HepG2 (cell line): Measurements from ENCODE around the gene ZFP36L2. TPM values are rescaled to one million over a fixed set of nuclear protein-coding genes. Genes with fewer than 3 reads are reported as not detected.

Source experiments
- BHLHE40 ChIP-seq: IDR thresholded peaks from 2 replicates; pipeline ENCODE4 v1.6.1; 2011; ENCODE audit warnings: low read length, improper control_type of control experiment
- CREBL2 ChIP-seq: sonication (generic); formaldehyde crosslinking; IDR thresholded peaks from 2 replicates; pipeline ENCODE4 v1.8.1; 2023; ENCODE audit warnings: missing genetic modification reagents, mild to moderate bottlenecking, borderline replicate concordance
- DPF2 ChIP-seq: sonication (generic); formaldehyde crosslinking; IDR thresholded peaks from 2 replicates; pipeline ENCODE4 v1.4.0; 2020; ENCODE audit warnings: mild to moderate bottlenecking, low read depth, missing genetic modification reagents, borderline replicate concordance
- HHEX ChIP-seq: IDR thresholded peaks from 2 replicates; pipeline ENCODE4 v1.6.1; 2016; ENCODE audit warnings: control low read depth
- KLF9 ChIP-seq: IDR thresholded peaks from 2 replicates; pipeline ENCODE4 v1.6.1; 2016; ENCODE audit warnings: low read depth
- MAZ ChIP-seq, 2 experiments: sonication (generic) in 1 of 2; formaldehyde crosslinking in 1 of 2; IDR thresholded peaks; 2 replicates each; pipeline versions ENCODE4 v1.5.0 to v1.6.1; 2012 to 2020; ENCODE audit warnings: low read depth in 2 of 2, mild to moderate bottlenecking in 2 of 2, borderline replicate concordance in 1 of 2, improper control_type of control experiment in 1 of 2, low read length in 1 of 2, missing genetic modification reagents in 1 of 2, moderate library complexity in 1 of 2
- NCOA1 ChIP-seq: sonication (generic); formaldehyde crosslinking; IDR thresholded peaks from 2 replicates; pipeline ENCODE4 v1.9.0; 2021; ENCODE audit warnings: missing genetic modification reagents
- NFIB ChIP-seq: sonication (generic); formaldehyde crosslinking; IDR thresholded peaks from 2 replicates; pipeline ENCODE4 v1.9.0; 2021; ENCODE audit warnings: missing genetic modification reagents, mild to moderate bottlenecking, borderline replicate concordance
- NR2F1 ChIP-seq, 2 experiments: fragments of 450-650 bp in 1 of 2; formaldehyde crosslinking in 1 of 2; IDR thresholded peaks; 2 replicates each; pipeline versions ENCODE4 v1.5.0 to v1.6.1; 2016 to 2020; ENCODE audit warnings: mild to moderate bottlenecking in 1 of 2, missing compliant biosample characterization in 1 of 2, missing genetic modification reagents in 1 of 2, moderate library complexity in 1 of 2
- PBX2 ChIP-seq: IDR thresholded peaks from 2 replicates; pipeline ENCODE4 v1.6.1; 2016; ENCODE audit warnings: control low read depth
- RBAK ChIP-seq: sonication (generic); formaldehyde crosslinking; IDR thresholded peaks from 2 replicates; pipeline ENCODE4 v1.5.1; 2020; ENCODE audit warnings: mild to moderate bottlenecking, missing genetic modification reagents
- TFAP4 ChIP-seq: sonication (generic); IDR thresholded peaks from 2 replicates; pipeline ENCODE4 v1.6.1; 2016; ENCODE audit warnings: low read depth, borderline replicate concordance
- THRA ChIP-seq: sonication (generic); formaldehyde crosslinking; IDR thresholded peaks from 2 replicates; pipeline ENCODE4 v1.4.0; 2020; ENCODE audit warnings: missing genetic modification reagents, borderline replicate concordance
- ZBTB25 ChIP-seq: IDR thresholded peaks from 2 replicates; pipeline ENCODE4 v1.6.1; 2018; ENCODE audit warnings: missing genetic modification reagents
- ZBTB43 ChIP-seq: sonication (generic); formaldehyde crosslinking; conservative IDR thresholded peaks from 2 replicates; pipeline ENCODE4 v1.4.0; 2020; ENCODE audit warnings: missing genetic modification reagents
- ZNF136 ChIP-seq: sonication (generic); formaldehyde crosslinking; IDR thresholded peaks from 2 replicates; pipeline ENCODE4 v1.8.1; 2022; ENCODE audit warnings: low read depth, mild to moderate bottlenecking, moderate library complexity, missing genetic modification reagents
- ZNF34 ChIP-seq: sonication (generic); formaldehyde crosslinking; IDR thresholded peaks from 2 replicates; pipeline ENCODE4 v1.4.0; 2020; ENCODE audit warnings: mild to moderate bottlenecking, missing genetic modification reagents, borderline replicate concordance
- ZNF660 ChIP-seq: sonication (generic); formaldehyde crosslinking; IDR thresholded peaks from 2 replicates; pipeline ENCODE4 v1.5.1; 2020; ENCODE audit warnings: mild to moderate bottlenecking, low read depth, missing genetic modification reagents, borderline replicate concordance
- ZNF674 ChIP-seq: sonication (generic); formaldehyde crosslinking; IDR thresholded peaks from 2 replicates; pipeline ENCODE4 v1.5.0; 2020; ENCODE audit warnings: low read depth, mild to moderate bottlenecking, missing genetic modification reagents
- polyA plus RNA-seq, 8 experiments: library from polyadenylated mRNA; depleted of rRNA in 3 of 8; stranded (reverse) in 7 of 8; unstranded in 1 of 8; fragments of >200 nt; fragmentation: Illumina TruSeq in 4 of 8; extraction: Trizol in 4 of 8; gene quantifications; 2 replicates each; pipeline versions ENCODE4 v1.2.1 to v1.2.3, GENCODE V29; 2011 to 2016; ENCODE audit warnings: low read depth in 4 of 8, missing spikeins in 1 of 8, mixed read lengths in 1 of 8; ENCODE audit not compliant: insufficient read depth in 1 of 8
- total RNA-seq, 5 experiments: library from RNA; depleted of rRNA; stranded (reverse); fragments of >200 nt; fragmentation: Illumina TruSeq; extraction: Trizol; gene quantifications; 2 replicates each; pipeline ENCODE4 v1.2.3, GENCODE V29; 2016; ENCODE audit warnings: low read depth in 1 of 5

The ZFP36L2 gene
- total and polyA plus RNA-seq, 2 of the 13 experiments (the other 11 are each of a cell fraction or from before 2014, with no cell fraction given), result 11.2 to 21.8 TPM

GRCh38 chr2:43221763-43222474 lies 4.5 kb downstream of the ZFP36L2 start (continued):
- no peak for TF ChIP-seq DPF2 (CRISPR knock-in tag)
- 0 out of 2 replicates have a peak, but pooled peaks have one; percentile 83 for TF ChIP-seq NCOA1 (CRISPR knock-in tag)
- TF ChIP-seq KLF9 (CRISPR knock-in tag), result peak; percentile 98
- no peak for TF ChIP-seq RBAK (CRISPR knock-in tag)
- no peak for TF ChIP-seq CREBL2
- 0 out of 4 replicates have a peak, but pooled peaks of 1 of the 2 experiments have one; percentile 9 for TF ChIP-seq NR2F1 (CRISPR knock-in tag; IDR thresholded peaks at IDR 0.05)
- peak; percentile 75; the same call in 1 of the 2 replicates for TF ChIP-seq ZBTB43 (CRISPR knock-in tag)
- no peak for TF ChIP-seq ZNF674 (CRISPR knock-in tag)
- TF ChIP-seq ZNF136 (CRISPR knock-in tag), result peak; percentile 56; the same call in 1 of the 2 replicates
- TF ChIP-seq PBX2, result peak; percentile 38
- peak; percentile 96 for TF ChIP-seq TFAP4
- TF ChIP-seq THRA (CRISPR knock-in tag), result peak; percentile 60; the same call in 1 of the 2 replicates
- no peak for TF ChIP-seq ZNF34 (CRISPR knock-in tag)
- no peak for TF ChIP-seq BHLHE40
- TF ChIP-seq MAZ (IDR thresholded peaks at IDR 0.05; ENCODE audit: borderline replicate concordance, low read depth, low read length), result peak; percentile 49
- TF ChIP-seq MAZ (CRISPR knock-in tag; IDR thresholded peaks at IDR 0.05; ENCODE audit: low read depth), result 0 out of 2 replicates have a peak, but pooled peaks have one; percentile 15
- TF ChIP-seq ZNF660 (CRISPR knock-in tag), result no peak
- no peak for TF ChIP-seq HHEX (CRISPR knock-in tag)
- peak; percentile 42; the same call in 1 of the 2 replicates for TF ChIP-seq ZBTB25 (CRISPR knock-in tag)
- TF ChIP-seq NFIB (CRISPR knock-in tag), result no peak
